Measurements from ENCODE around the gene ABCA2. TPM values are rescaled to one million over a fixed set of nuclear protein-coding genes. Genes with fewer than 3 reads are reported as not detected.

Gene ABCA2
- total RNA-seq, 2 experiments from 2014 or later: 11.8 to 16.2 TPM

- ChIA-PET POLR2A (interaction anchor here (1.6 kb wide), 1 partner anchor 9 kb away, joined by 4 read pairs; no protein-coding TSS in a partner anchor), CTCF (interaction anchor here (0.8 to 7.3 kb wide), 7 partner anchors 15 to 187 kb away, joined by 3 to 164 read pairs (median 5); partner anchors contain the start of genes SAPCD2 and UAP1L1)
- Mint-ChIP-seq H3K27ac (no peak overlapping the region), H3K4me1 (ENCODE audit: low read depth) (peaks cover 6% of the 10 kb centered on the region), H3K27me3 (peaks cover 41% of the 10 kb centered on the region), H3K9me3 (no peaks in the 10 kb centered on the region), H3K36me3 (ENCODE audit: low read depth) (no peaks in the 10 kb centered on the region), H3K4me3 (no peak overlapping the region)
- ATAC-seq: peak; percentile 48
- intact Hi-C loops (cut with micrococcal nuclease): no loop called here
- peak; percentile 88 for DNase-seq
- TF ChIP-seq CTCF (IDR thresholded peaks at IDR 0.05): peak; percentile 69
Measured at GRCh38 chr9:137049544-137050449, 21.8 kb upstream of the ABCA2 start.

GRCh38 chr9:137048655-137049543 lies 20.9 kb upstream of the ABCA2 start:
- no peak for TF ChIP-seq CTCF (IDR thresholded peaks at IDR 0.05)
- DNase-seq: no peak
- H3K9me3 Mint-ChIP-seq: no peaks in the 10 kb centered on the region
- peaks cover 43% of the 10 kb centered on the region for H3K27me3 Mint-ChIP-seq
- H3K4me1 Mint-ChIP-seq (ENCODE audit: low read depth): peaks cover 10% of the 10 kb centered on the region
- POLR2A ChIA-PET: interaction anchor here (0.8 to 1.6 kb wide), 2 partner anchors 10 to 38 kb away, joined by 3 to 4 read pairs; partner anchors contain the start of gene MAN1B1
- ATAC-seq: no peak
- no peak overlapping the region for H3K27ac Mint-ChIP-seq
- CTCF ChIA-PET: interaction anchor here (0.8 to 7.3 kb wide), 7 partner anchors 14 to 188 kb away, joined by 3 to 164 read pairs (median 5); partner anchors contain the start of genes SAPCD2 and UAP1L1
- H3K4me3 Mint-ChIP-seq: no peak overlapping the region
- no peaks in the 10 kb centered on the region for H3K36me3 Mint-ChIP-seq (ENCODE audit: low read depth)
- intact Hi-C loops (cut with micrococcal nuclease): no loop called here

DNA sequence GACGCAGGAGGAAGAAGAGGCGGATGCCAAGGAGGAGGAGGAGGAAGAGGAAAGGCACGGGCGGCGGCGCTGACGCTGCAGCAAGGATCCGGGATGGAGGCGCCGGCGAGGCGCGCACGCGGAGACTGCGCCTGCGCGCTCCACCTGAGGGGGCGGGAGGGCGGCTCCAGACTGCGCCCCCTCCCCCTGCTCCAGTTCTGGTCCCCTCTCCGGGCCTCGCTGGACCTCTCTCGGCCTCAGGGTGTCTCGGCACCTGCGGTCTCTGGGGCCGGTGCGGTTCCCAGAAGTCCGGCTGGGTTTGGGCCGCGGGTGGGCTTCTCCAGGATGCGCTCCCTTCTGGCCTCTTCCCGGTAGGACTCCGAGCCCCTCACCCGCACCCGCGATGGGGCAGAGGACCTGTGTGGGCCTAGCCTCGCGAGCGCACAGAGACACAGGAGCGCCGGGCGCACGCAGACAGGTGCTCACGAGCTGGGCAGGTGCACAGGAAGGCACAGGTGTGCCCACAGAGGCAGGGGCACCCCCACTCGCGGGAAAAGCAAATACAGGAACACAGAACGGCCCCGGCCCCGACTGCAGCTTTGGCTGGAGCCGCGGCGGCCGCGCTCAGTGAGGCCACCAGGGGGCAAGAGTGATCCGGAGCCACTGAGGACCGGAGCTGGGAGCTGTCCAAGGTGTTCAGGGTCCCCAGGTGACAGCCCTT lies 18.2 kb upstream of the ABCA2 start, which contains the start of gene NPDC1:
TSS of gene NPDC1 (minus strand) at position 90 of the 700 bp plus-strand sequence. CDS start 188 bp downstream, outside the sequence.
- ChIA-PET CTCF (interaction anchor here (0.6 to 7.3 kb wide), 31 partner anchors 9 to 317 kb away, joined by 3 to 164 read pairs (median 5); partner anchors contain the start of genes ABCA2, AJM1, CYSRT1 and FUT7), POLR2A (interaction anchor here (1.0 to 1.8 kb wide), 3 partner anchors 9 to 21 kb away, joined by 3 to 10 read pairs (median 6); no protein-coding TSS in a partner anchor)
- H3K27me3 Mint-ChIP-seq: peaks cover 42% of the 10 kb centered on the region
- peaks cover 10% of the 10 kb centered on the region for H3K4me1 Mint-ChIP-seq (ENCODE audit: low read depth)
- H3K36me3 Mint-ChIP-seq (ENCODE audit: low read depth): no peaks in the 10 kb centered on the region
- ATAC-seq (peak; percentile 84), DNase-seq (peak; percentile 92)
- no peaks in the 10 kb centered on the region for H3K9me3 Mint-ChIP-seq
- intact Hi-C loops (cut with micrococcal nuclease): no loop called here
- peak; percentile 83 for TF ChIP-seq CTCF (IDR thresholded peaks at IDR 0.05)
- peak within 1 kb of the TSS; percentile 63 for H3K4me3 Mint-ChIP-seq
- H3K27ac Mint-ChIP-seq: no peak within 1 kb of the TSS

- peak overlapping the region; percentile 63 for H3K4me3 Mint-ChIP-seq
- peak; percentile 38 for DNase-seq
- no peak for TF ChIP-seq CTCF (IDR thresholded peaks at IDR 0.05)
- ChIA-PET POLR2A (no interaction called here), CTCF (interaction anchor here (1.1 to 7.3 kb wide), 7 partner anchors 10 to 25 kb away, joined by 3 to 164 read pairs (median 12); partner anchors contain the start of genes ABCA2 and SAPCD2)
- peaks cover 10% of the 10 kb centered on the region for H3K4me1 Mint-ChIP-seq (ENCODE audit: low read depth)
- H3K36me3 Mint-ChIP-seq (ENCODE audit: low read depth): no peaks in the 10 kb centered on the region
- intact Hi-C loops (cut with micrococcal nuclease): no loop called here
- H3K27ac Mint-ChIP-seq: no peak overlapping the region
- H3K27me3 Mint-ChIP-seq: peaks cover 40% of the 10 kb centered on the region
- no peaks in the 10 kb centered on the region for H3K9me3 Mint-ChIP-seq
- ATAC-seq: peak; percentile 7
Measured at GRCh38 chr9:137045294-137046087, 17.5 kb upstream of the ABCA2 start.
